Esophagus muscularis mucosa (tissue), 4 donors: ENCODE measurements around the gene MEAK7. TPM values are rescaled to one million over a fixed set of nuclear protein-coding genes. Genes with fewer than 3 reads are reported as not detected.
"Not testable (repeated sequence)": the region's sequence is repeated elsewhere in the genome, so short reads cannot be mapped to it uniquely, and the experiment has no call there.

Experiments
- DNase-seq: peaks from one replicate; pipeline ENCODE4 v3.0.0-alpha.2; 2017; ENCODE audit errors: extremely low spot score
- H3K27ac ChIP-seq, 4 donors: fragments of 200-600 bp; sonication (generic); replicated peaks in 1 of 4; 1 replicate in 3 of 4; 2 replicates in 1 of 4; pipeline ENCODE4 v1.5.1; 2016 to 2019; ENCODE audit warnings: mild to moderate bottlenecking in 1 of 4
- H3K27me3 ChIP-seq, 4 donors: fragments of 200-600 bp; sonication (generic); one replicate each; pipeline versions ENCODE4 v1.5.1 to v1.6.0; 2016 to 2019
- H3K36me3 ChIP-seq, 4 donors: fragments of 200-600 bp; sonication (generic); one replicate each; pipeline ENCODE4 v1.5.1; 2016 to 2019
- H3K4me1 ChIP-seq, 4 donors: fragments of 200-600 bp; sonication (generic); one replicate each; pipeline ENCODE4 v1.5.1; 2016 to 2019
- H3K4me3 ChIP-seq, 4 donors: fragments of 200-600 bp; sonication (generic); 1 replicate in 2 of 4; 2 replicates in 2 of 4; pipeline ENCODE4 v1.5.1; 2016 to 2019; ENCODE audit warnings: mild to moderate bottlenecking in 4 of 4, moderate library complexity in 1 of 4
- H3K9me3 ChIP-seq, 4 donors: fragments of 200-600 bp; sonication (generic); 1 replicate in 3 of 4; 2 replicates in 1 of 4; pipeline ENCODE4 v1.5.1; 2016 to 2019
- EP300 ChIP-seq: sonication (generic); formaldehyde crosslinking; IDR thresholded peaks from one replicate; pipeline ENCODE4 v1.6.1; 2017; ENCODE audit warnings: antibody characterized with exemption
- POLR2A ChIP-seq: fragments of 450-650 bp; IDR thresholded peaks from one replicate; pipeline ENCODE4 v1.6.1; 2017; ENCODE audit warnings: antibody characterized with exemption, moderate library complexity, mild to moderate bottlenecking, low read depth
- POLR2AphosphoS5 ChIP-seq, 2 donors: sonication (generic); formaldehyde crosslinking; IDR thresholded peaks; one replicate each; pipeline ENCODE4 v1.6.1; 2017; ENCODE audit warnings: antibody characterized with exemption in 2 of 2
- WGBS: methylation state at CpG from one replicate; pipeline ENCODE4 v1.1.5; 2018; 5-methylcytosine and 5-hydroxymethylcytosine counted together
- intact Hi-C: fragments of 100-400 bp; cut with DNase I; formaldehyde crosslinking; loops from one replicate; pipeline ENCODE4 v1.15.1; 2023
- total RNA-seq, 4 donors: library from RNA; depleted of rRNA; stranded (reverse); fragments of >200 nt; gene quantifications; one replicate each; pipeline versions ENCODE4 v1.1.0 to v1.2.1, GENCODE V29; 2016
- TF ChIP-seq, protein P1 (sequence below), 3 experiments: fragments of 200-600 bp in 2 of 3; fragments of 450-650 bp in 1 of 3; sonication (generic) in 2 of 3; IDR thresholded peaks; one replicate each; pipeline ENCODE4 v1.5.1; 2017 to 2019; ENCODE audit warnings: antibody characterized with exemption in 3 of 3, mild to moderate bottlenecking in 2 of 3, moderate library complexity in 1 of 3

MEAK7 gene
- total RNA-seq, 4 donors from 2014 or later: 8.3 to 13.0 (median 9.6) TPM

DNA sequence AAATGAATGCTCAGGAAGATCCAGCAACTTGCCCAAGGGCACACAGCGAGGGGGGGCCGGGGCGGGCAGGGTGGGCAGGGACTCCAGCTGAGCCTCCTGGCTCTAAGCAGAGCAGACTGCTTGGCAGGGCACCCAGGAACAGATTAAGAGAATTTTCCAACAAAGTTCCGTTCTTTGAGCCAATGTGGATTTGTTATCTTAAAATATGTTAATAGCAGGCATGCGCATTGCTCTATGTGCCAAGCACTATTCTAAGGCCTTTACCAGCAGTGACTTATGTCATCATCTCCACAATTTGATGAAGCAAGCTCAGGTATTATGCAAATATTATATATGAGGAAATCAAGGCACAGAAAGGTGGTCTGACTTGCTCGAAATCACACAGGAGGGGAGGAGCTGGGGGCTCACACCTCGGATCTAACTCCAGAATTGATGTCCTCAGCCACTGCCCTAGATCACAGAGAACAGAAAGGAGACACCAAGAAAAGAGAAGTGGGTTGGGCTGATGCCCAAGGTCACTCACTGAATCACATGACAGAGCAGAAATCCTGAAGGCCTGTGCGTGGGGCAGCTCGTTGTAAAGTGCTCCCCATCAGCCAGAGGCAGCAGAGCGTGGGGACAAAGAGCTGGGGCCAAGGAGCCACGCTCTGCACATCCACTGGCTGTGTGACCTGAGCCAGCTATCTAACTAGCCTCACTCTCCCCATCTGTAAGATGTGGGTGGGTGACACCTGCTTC is 23.2 kb upstream of the MEAK7 start:
- DNase-seq: no peak
- peaks cover 35 to 46% (median 43%) of the 10 kb centered on the region in 4 donors for H3K4me1 ChIP-seq
- peak overlapping the region; percentile 76 to 81 (median 78) for H3K27ac ChIP-seq
- H3K36me3 ChIP-seq: no peaks in the 10 kb centered on the region
- H3K27me3 ChIP-seq: no peaks in the 10 kb centered on the region
- H3K9me3 ChIP-seq: no peaks in the 10 kb centered on the region
- TF ChIP-seq POLR2A: no peak
- TF ChIP-seq EP300: no peak
- TF ChIP-seq POLR2AphosphoS5 (IDR thresholded peaks at IDR 0.05): no peak
- TF ChIP-seq, protein P1, sequence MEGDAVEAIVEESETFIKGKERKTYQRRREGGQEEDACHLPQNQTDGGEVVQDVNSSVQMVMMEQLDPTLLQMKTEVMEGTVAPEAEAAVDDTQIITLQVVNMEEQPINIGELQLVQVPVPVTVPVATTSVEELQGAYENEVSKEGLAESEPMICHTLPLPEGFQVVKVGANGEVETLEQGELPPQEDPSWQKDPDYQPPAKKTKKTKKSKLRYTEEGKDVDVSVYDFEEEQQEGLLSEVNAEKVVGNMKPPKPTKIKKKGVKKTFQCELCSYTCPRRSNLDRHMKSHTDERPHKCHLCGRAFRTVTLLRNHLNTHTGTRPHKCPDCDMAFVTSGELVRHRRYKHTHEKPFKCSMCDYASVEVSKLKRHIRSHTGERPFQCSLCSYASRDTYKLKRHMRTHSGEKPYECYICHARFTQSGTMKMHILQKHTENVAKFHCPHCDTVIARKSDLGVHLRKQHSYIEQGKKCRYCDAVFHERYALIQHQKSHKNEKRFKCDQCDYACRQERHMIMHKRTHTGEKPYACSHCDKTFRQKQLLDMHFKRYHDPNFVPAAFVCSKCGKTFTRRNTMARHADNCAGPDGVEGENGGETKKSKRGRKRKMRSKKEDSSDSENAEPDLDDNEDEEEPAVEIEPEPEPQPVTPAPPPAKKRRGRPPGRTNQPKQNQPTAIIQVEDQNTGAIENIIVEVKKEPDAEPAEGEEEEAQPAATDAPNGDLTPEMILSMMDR (IDR thresholded peaks at IDR 0.05): no peak
- WGBS: 55% methylated on average over 11 of the region's 11 CpGs
- H3K4me3 ChIP-seq: peak overlapping the region; percentile 16 to 40 (median 34)
- intact Hi-C loops: no loop called here

- no peak for DNase-seq
- no peaks in the 10 kb centered on the region for H3K36me3 ChIP-seq
- H3K4me3 ChIP-seq: peak overlapping the region; percentile 16 to 40 (median 34)
- H3K9me3 ChIP-seq: no peaks in the 10 kb centered on the region
- no peak for TF ChIP-seq POLR2A
- TF ChIP-seq POLR2AphosphoS5 (IDR thresholded peaks at IDR 0.05): peak; percentile 8 to 33
- WGBS: 17% methylated on average over 21 of the region's 29 CpGs
- H3K27ac ChIP-seq: peak overlapping the region; percentile 76 to 81 (median 78)
- H3K27me3 ChIP-seq: no peaks in the 10 kb centered on the region
- intact Hi-C loops: no loop called here
- peaks cover 28 to 39% (median 36%) of the 10 kb centered on the region in 4 donors for H3K4me1 ChIP-seq
Observed at GRCh38 chr16:84526794-84527531, 22.5 kb upstream of the MEAK7 start.

- intact Hi-C loops, H3K27me3 ChIP-seq: not testable (repeated sequence)
Observed at GRCh38 chr16:84524941-84525581, 20.6 kb upstream of the MEAK7 start.

GRCh38 chr16:84524346-84524920 is 20.0 kb upstream of the MEAK7 start:
- Histone ChIP-seq H3K4me3 (no peak overlapping the region), H3K27ac (no peak overlapping the region), H3K4me1 (peaks cover 16 to 29% (median 26%) of the 10 kb centered on the region in 4 donors), H3K9me3 (no peaks in the 10 kb centered on the region), H3K36me3 (no peaks in the 10 kb centered on the region), H3K27me3 (no peaks in the 10 kb centered on the region)
- no peak for DNase-seq
- intact Hi-C loops: no loop called here
- 93% methylated on average over 3 of the region's 14 CpGs for WGBS
- TF ChIP-seq EP300 (no peak), POLR2A (no peak), POLR2AphosphoS5 (IDR thresholded peaks at IDR 0.05) (no peak)
- TF ChIP-seq, protein P1 (IDR thresholded peaks at IDR 0.05): no peak

More at GRCh38 chr16:84524941-84525581, 20.6 kb upstream of the MEAK7 start:
- WGBS: 81% methylated on average over 21 of the region's 21 CpGs
- H3K27ac ChIP-seq, DNase-seq, H3K4me3 ChIP-seq, H3K9me3 ChIP-seq, H3K36me3 ChIP-seq: not testable (repeated sequence)
- H3K4me1 ChIP-seq: peaks cover 16 to 29% (median 26%) of the 10 kb centered on the region in 4 donors

DNA sequence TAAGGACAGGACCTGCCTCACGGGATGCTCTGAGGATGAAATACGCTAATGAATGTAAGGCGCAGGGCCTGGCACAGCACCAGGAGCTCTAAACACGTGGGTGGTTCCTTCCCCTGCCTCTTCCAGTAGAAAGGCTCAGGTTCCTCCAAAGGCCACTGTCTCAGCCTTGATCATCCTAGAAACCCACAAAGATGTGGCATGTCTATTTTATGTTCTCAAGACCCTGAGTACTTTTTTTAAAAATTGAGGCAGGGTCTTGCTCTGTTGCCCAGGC is 17.0 kb upstream of the MEAK7 start:
- DNase-seq: no peak
- no peak overlapping the region for H3K27ac ChIP-seq
- H3K27me3 ChIP-seq: no peaks in the 10 kb centered on the region
- intact Hi-C loops: no loop called here
- peaks cover under 1 to 8% (median 6%) of the 10 kb centered on the region in 4 donors for H3K4me1 ChIP-seq
- H3K9me3 ChIP-seq: no peaks in the 10 kb centered on the region
- H3K4me3 ChIP-seq: no peak overlapping the region
- WGBS: 74% methylated on average over 4 of the region's 4 CpGs
- TF ChIP-seq POLR2A (no peak), EP300 (no peak), POLR2AphosphoS5 (IDR thresholded peaks at IDR 0.05) (no peak)
- TF ChIP-seq, protein P1 (IDR thresholded peaks at IDR 0.05): no peak
- H3K36me3 ChIP-seq: no peaks in the 10 kb centered on the region
